ENCODE data around the gene CHERP.
"Not testable (repeated sequence)": the region's sequence is repeated elsewhere in the genome, so short reads cannot be mapped to it uniquely, and the experiment has no call there.

The CHERP gene

DNA sequence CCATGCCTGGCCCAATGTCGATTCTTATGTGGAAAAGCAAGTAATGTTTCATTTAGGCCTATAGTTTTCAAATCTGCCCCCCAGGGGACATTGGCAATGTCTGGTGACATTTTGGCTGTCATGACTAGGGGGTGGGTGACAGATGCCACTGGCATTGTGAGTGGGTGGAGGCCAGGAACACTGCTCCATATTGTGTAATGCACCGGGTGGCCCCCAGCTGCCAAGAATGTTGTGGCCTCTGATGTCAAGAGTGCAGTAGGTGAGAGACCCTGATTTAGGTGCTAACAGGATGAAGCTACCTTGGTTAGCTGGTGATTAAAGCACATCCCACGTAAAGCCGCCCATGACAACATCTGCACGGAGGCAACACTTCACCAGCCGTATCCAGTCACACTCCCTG lies 35.3 kb downstream of the CHERP start:
- H3K4me3 ChIP-seq (ENCODE audit: low read length), result no peak overlapping the region
- TF ChIP-seq, protein P1, sequence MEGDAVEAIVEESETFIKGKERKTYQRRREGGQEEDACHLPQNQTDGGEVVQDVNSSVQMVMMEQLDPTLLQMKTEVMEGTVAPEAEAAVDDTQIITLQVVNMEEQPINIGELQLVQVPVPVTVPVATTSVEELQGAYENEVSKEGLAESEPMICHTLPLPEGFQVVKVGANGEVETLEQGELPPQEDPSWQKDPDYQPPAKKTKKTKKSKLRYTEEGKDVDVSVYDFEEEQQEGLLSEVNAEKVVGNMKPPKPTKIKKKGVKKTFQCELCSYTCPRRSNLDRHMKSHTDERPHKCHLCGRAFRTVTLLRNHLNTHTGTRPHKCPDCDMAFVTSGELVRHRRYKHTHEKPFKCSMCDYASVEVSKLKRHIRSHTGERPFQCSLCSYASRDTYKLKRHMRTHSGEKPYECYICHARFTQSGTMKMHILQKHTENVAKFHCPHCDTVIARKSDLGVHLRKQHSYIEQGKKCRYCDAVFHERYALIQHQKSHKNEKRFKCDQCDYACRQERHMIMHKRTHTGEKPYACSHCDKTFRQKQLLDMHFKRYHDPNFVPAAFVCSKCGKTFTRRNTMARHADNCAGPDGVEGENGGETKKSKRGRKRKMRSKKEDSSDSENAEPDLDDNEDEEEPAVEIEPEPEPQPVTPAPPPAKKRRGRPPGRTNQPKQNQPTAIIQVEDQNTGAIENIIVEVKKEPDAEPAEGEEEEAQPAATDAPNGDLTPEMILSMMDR (IDR thresholded peaks at IDR 0.05; ENCODE audit: insufficient read depth, low read depth, low read length, missing control alignments), result no peak
- DNase-seq (ENCODE audit: low read depth), result no peak

GRCh38 chr19:16506161-16506560 lies 36.1 kb downstream of the CHERP start:
- not testable (repeated sequence) for DNase-seq (ENCODE audit: low read depth); H3K4me3 ChIP-seq (ENCODE audit: low read length)

DNA sequence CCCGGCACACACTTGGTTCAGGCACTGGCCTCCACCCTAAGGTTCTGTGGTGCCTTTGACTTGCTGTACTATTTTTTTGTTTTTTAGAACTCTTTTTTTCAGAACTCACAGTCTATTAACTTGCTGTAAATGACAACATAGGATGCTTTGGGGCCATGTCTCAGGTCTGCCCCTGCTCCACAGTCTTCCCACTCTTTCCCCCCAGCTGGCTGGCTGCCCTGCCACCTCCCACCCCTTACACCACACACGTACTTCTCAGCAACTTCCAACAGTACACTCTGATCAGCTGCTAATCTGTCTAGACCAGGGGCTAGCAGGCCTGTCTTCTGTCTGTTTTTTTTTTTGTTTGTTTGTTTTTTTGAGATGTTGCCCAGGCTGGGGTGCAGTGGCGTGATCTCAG lies 38.0 kb downstream of the CHERP start:
- no peak for DNase-seq (ENCODE audit: low read depth)
- H3K4me3 ChIP-seq (ENCODE audit: low read length), result no peak overlapping the region
- TF ChIP-seq, protein P1 (IDR thresholded peaks at IDR 0.05; ENCODE audit: insufficient read depth, low read depth, low read length, missing control alignments), result no peak

DNA sequence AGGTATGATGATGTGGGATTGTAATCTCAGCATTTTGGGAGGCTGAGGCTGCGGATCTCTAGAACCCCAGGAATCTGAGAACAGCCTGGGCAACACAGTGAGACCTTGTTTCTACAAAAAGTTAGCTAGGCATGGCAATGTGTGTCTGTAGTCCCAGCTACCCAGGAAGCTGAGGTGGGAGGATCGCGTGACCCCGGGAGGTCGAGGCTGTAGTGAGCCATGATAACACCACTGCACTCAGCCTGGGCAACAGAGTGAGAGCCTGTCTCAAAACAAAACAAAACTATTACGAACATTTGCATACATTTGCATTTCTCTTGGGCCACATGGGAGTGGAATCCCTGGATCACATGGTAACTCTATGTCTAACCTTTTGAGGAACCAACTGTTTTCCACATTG lies 44.4 kb downstream of the CHERP start:
- no peak for DNase-seq (ENCODE audit: low read depth)
- TF ChIP-seq, protein P1 (IDR thresholded peaks at IDR 0.05; ENCODE audit: insufficient read depth, low read depth, low read length, missing control alignments), result no peak
- H3K4me3 ChIP-seq (ENCODE audit: low read length), result no peak overlapping the region

- peak overlapping the region; percentile 92 for H3K4me3 ChIP-seq (ENCODE audit: low read length)
- TF ChIP-seq, protein P1 (IDR thresholded peaks at IDR 0.05; ENCODE audit: insufficient read depth, low read depth, low read length, missing control alignments), result no peak
- no peak for DNase-seq (ENCODE audit: low read depth)
Measured at GRCh38 chr19:16497042-16497441, 45.2 kb downstream of the CHERP start.

GRCh38 chr19:16496613-16496983 lies 45.6 kb downstream of the CHERP start:
- peak overlapping the region; percentile 92 for H3K4me3 ChIP-seq (ENCODE audit: low read length)
- DNase-seq (ENCODE audit: low read depth), result peak; percentile 56
- TF ChIP-seq, protein P1 (IDR thresholded peaks at IDR 0.05; ENCODE audit: insufficient read depth, low read depth, low read length, missing control alignments), result no peak

DNA sequence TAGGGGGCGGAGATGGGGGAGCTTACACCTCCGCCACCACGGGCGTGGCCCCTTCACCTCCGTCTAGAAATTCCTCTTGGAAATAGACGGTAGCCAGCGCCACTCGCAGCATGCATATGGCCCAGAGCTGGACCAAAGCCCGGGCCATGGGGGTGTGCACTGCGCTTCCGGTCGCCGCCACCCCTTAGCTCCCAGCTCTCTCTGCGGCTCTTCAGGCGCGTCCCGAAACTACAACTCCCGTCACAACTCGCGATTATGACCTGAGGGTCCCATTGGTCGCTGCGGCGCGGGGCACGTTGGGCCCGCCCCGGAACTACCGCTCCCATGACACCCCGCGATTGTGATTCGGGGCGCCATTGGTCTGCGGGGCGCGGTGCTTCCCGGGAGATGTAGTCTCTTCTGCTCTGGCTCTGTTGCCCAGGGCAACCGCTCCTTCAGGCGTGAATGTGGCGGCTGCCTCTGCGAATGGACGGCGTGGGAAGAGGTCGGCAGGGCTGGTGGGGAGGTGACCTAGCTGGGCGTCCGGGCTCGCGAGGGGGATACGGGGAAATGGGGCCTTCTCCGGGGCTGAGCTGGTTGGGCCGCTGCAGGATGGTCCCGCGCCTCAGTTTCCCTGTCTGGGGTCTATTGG lies 46.1 kb downstream of the CHERP start, which contains the start of the genes C19orf44 and CALR3:
Gene C19orf44 (plus strand): TSS at position 413 of the 631 bp plus-strand sequence. CDS start 4,399 bp downstream, outside the sequence.
Gene CALR3 (minus strand): TSS at position 186 of the 631 bp plus-strand sequence. CDS start 38 bp downstream, at position 148.
- H3K4me3 ChIP-seq (ENCODE audit: low read length), result peak within 1 kb of the TSS; percentile 92
- TF ChIP-seq, protein P1 (IDR thresholded peaks at IDR 0.05; ENCODE audit: insufficient read depth, low read depth, low read length, missing control alignments), result peak; percentile 23
- DNase-seq (ENCODE audit: low read depth), result peak; percentile 99

GRCh38 chr19:16486476-16486875 lies 55.8 kb downstream of the CHERP start:
- not testable (repeated sequence) for DNase-seq (ENCODE audit: low read depth)

More at GRCh38 chr19:16486476-16486875, 55.8 kb downstream of the CHERP start:
- not testable (repeated sequence) for H3K4me3 ChIP-seq (ENCODE audit: low read length)

Data from epithelial cell of esophagus (primary cell).